K562 (cell line): Measurements from ENCODE around the gene GRAMD4. TPM values are rescaled to one million over a fixed set of nuclear protein-coding genes. Genes with fewer than 3 reads are reported as not detected.

Experiments
- ATAC-seq: fragments of 200-7000 bp; cut with Tn5 transposase; 3 replicates; pipeline ENCODE4 v1.9.1; 2020; ENCODE audit warnings: moderate library complexity
- BruUV-seq: library from RNA; stranded (reverse); fragments of 400-500 nt; replicated peaks from 2 replicates; lab custom pipeline; 2021; lab: Mats Ljungman, UMichigan
- CTCF ChIA-PET: fragments of 300-600 bp; formaldehyde crosslinking; extraction: SDS; loops from one replicate; lab custom pipeline; 2021; ENCODE audit warnings: low intra/inter-chr PET ratio; lab: Yijun Ruan, JAX
- POLR2A ChIA-PET: fragments of 300-600, 350-650 bp; sonication (Branson Sonifier 250); formaldehyde crosslinking; extraction: SDS; loops from one replicate; lab custom pipeline; 2021; ENCODE audit warnings: antibody characterized with exemption, inconsistent platforms; lab: Yijun Ruan, JAX
- DNase-seq, 4 experiments: peaks; one replicate each; pipeline versions ENCODE4 v3.0.0 to v3.0.0-alpha.2; 2011 to 2018; ENCODE audit warnings: low spot score in 3 of 4, mixed read lengths in 3 of 4; ENCODE audit errors: extremely low read depth in 1 of 4
- FAIRE-seq: peaks from 2 replicates; lab custom pipeline; 2011; peaks lifted over from hg19 to GRCh38; lab: Jason Lieb, UNC
- H2AFZ ChIP-seq: 2 replicates; pipeline ENCODE4 v1.6.0; 2011; ENCODE audit warnings: low read depth, low read length, control low read depth, inconsistent platforms
- H3K27ac ChIP-seq: fragments of 200-600 bp; 3 replicates; pipeline ENCODE4 v1.8.0; 2011; ENCODE audit warnings: low read depth, mild to moderate bottlenecking, control low read depth, inconsistent platforms, low read length, moderate library complexity, mixed read lengths; ENCODE audit errors: extremely low read depth
- H3K27me3 ChIP-seq, 2 experiments: fragments of 300-600 bp in 1 of 2; 2 replicates in 1 of 2; 3 replicates in 1 of 2; pipeline versions ENCODE4 v1.6.0 to v1.8.0; 2011; ENCODE audit warnings: inconsistent platforms in 2 of 2, low read length in 2 of 2, mild to moderate bottlenecking in 1 of 2, mixed read lengths in 1 of 2, moderate library complexity in 1 of 2; ENCODE audit not compliant: control insufficient read depth in 2 of 2, insufficient read depth in 2 of 2
- H3K36me3 ChIP-seq: fragments of 300-600 bp; 3 replicates; pipeline ENCODE4 v1.8.0; 2011; ENCODE audit warnings: mild to moderate bottlenecking, low read length, inconsistent platforms; ENCODE audit not compliant: control insufficient read depth, insufficient read depth
- H3K4me1 ChIP-seq, 2 experiments: fragments of 200-600 bp in 1 of 2; replicated peaks in 1 of 2; 2 replicates in 1 of 2; 3 replicates in 1 of 2; pipeline versions ENCODE4 v1.5.1 to v1.8.0; 2011; ENCODE audit warnings: inconsistent platforms in 2 of 2, low read length in 2 of 2, mild to moderate bottlenecking in 1 of 2, mixed read lengths in 1 of 2, moderate library complexity in 1 of 2; ENCODE audit not compliant: control insufficient read depth in 2 of 2, insufficient read depth in 2 of 2
- H3K4me2 ChIP-seq: 2 replicates; pipeline ENCODE4 v1.6.1; 2011; ENCODE audit warnings: low read length, control low read depth, inconsistent platforms, mixed read lengths; ENCODE audit not compliant: insufficient read depth
- H3K4me3 ChIP-seq: fragments of 200-600 bp; sonication (generic), shearing (Covaris generic); 2 replicates; pipeline ENCODE4 v1.5.1; 2016; ENCODE audit warnings: control low read depth, inconsistent platforms
- H3K79me2 ChIP-seq: fragments of 200-600 bp; 3 replicates; pipeline ENCODE4 v1.8.0; 2011; ENCODE audit warnings: low read length, inconsistent platforms; ENCODE audit not compliant: control insufficient read depth, insufficient read depth
- H3K9ac ChIP-seq, 2 experiments: 2 replicates each; pipeline versions ENCODE4 v1.6.0 to v1.6.1; 2011; ENCODE audit warnings: low read depth in 2 of 2, low read length in 2 of 2, control low read depth in 1 of 2, inconsistent platforms in 1 of 2, mild to moderate bottlenecking in 1 of 2, mixed read lengths in 1 of 2; ENCODE audit not compliant: insufficient read depth in 1 of 2
- H3K9me1 ChIP-seq: one replicate; pipeline ENCODE4 v1.6.0; 2011; ENCODE audit warnings: inconsistent platforms, mild to moderate bottlenecking, low read length, moderate library complexity; ENCODE audit not compliant: control insufficient read depth, insufficient read depth
- H3K9me3 ChIP-seq: replicated peaks from 2 replicates; pipeline ENCODE4 v1.5.1; 2011; ENCODE audit warnings: low read depth, low read length, inconsistent platforms; ENCODE audit not compliant: control insufficient read depth, insufficient read depth
- H4K20me1 ChIP-seq: replicated peaks from 2 replicates; pipeline ENCODE4 v1.6.1; 2011; ENCODE audit warnings: low read length, inconsistent platforms, mixed read lengths; ENCODE audit not compliant: control insufficient read depth, insufficient read depth
- ARNT ChIP-seq, 2 experiments: fragments of 450-650 bp; IDR thresholded peaks; 2 replicates each; pipeline ENCODE4 v1.6.1; 2016; ENCODE audit warnings: mild to moderate bottlenecking in 1 of 2
- CHD4 ChIP-seq: fragments of 200-600 bp; sonication (generic); IDR thresholded peaks from 3 replicates; pipeline ENCODE4 v1.6.1; 2012; ENCODE audit warnings: low read depth, mild to moderate bottlenecking, mixed read lengths, low read length, inconsistent platforms; ENCODE audit not compliant: insufficient read depth, insufficient replicate concordance, poor library complexity, severe bottlenecking
- EWSR1 ChIP-seq: fragments of 450-650 bp; IDR thresholded peaks from 2 replicates; pipeline ENCODE4 v1.6.1; 2018; ENCODE audit warnings: borderline replicate concordance, mild to moderate bottlenecking, low read depth, moderate library complexity; ENCODE audit not compliant: partially characterized antibody
- HOXB6 ChIP-seq: fragments of 250-450 bp; sonication (Bioruptor Pico); IDR thresholded peaks from 2 replicates; pipeline ENCODE4 v1.5.1; 2022; ENCODE audit warnings: mild to moderate bottlenecking, borderline replicate concordance
- LEF1 ChIP-seq: fragments of 450-650 bp; IDR thresholded peaks from 2 replicates; pipeline ENCODE4 v1.6.1; 2016; ENCODE audit warnings: mild to moderate bottlenecking
- MYBL2 ChIP-seq, 2 experiments: fragments of 450-650 bp in 1 of 2; sonication (generic) in 1 of 2; formaldehyde crosslinking in 1 of 2; IDR thresholded peaks; 2 replicates each; pipeline versions ENCODE4 v1.6.1 to v1.8.1; 2017 to 2022; ENCODE audit warnings: borderline replicate concordance in 1 of 2, inconsistent platforms in 1 of 2, low read depth in 1 of 2, mild to moderate bottlenecking in 1 of 2, missing genetic modification reagents in 1 of 2, moderate library complexity in 1 of 2
- PHF21A ChIP-seq: fragments of 450-650 bp; IDR thresholded peaks from 2 replicates; pipeline ENCODE4 v1.6.1; 2017; ENCODE audit warnings: low read depth, borderline replicate concordance
- SIRT6 ChIP-seq: IDR thresholded peaks from one replicate; pipeline ENCODE4 v1.6.1; 2012; ENCODE audit warnings: low read depth, mild to moderate bottlenecking, control low read depth, inconsistent platforms, low read length, moderate library complexity
- SMAD2 ChIP-seq: fragments of 150-350 bp; IDR thresholded peaks from 2 replicates; pipeline ENCODE4 v1.6.1; 2014; ENCODE audit warnings: low read depth, mild to moderate bottlenecking, low read length
- ZNF224 ChIP-seq: sonication (generic); formaldehyde crosslinking; IDR thresholded peaks from 2 replicates; pipeline ENCODE4 v1.8.0; 2022; ENCODE audit warnings: mild to moderate bottlenecking, missing genetic modification reagents
- ZNF707 ChIP-seq: fragments of 250-450 bp; sonication (Bioruptor Pico); conservative IDR thresholded peaks from 2 replicates; pipeline ENCODE4 v1.8.0; 2022; ENCODE audit warnings: inconsistent platforms, mild to moderate bottlenecking, moderate library complexity
- WGBS: fragments of 100-300 bp; shearing (Covaris generic); methylation state at CpG from one replicate; pipeline ENCODE4 v1.1.6; 2016; ENCODE audit warnings: low coverage, mixed read lengths; ENCODE audit not compliant: insufficient coverage; ENCODE audit errors: missing lambda C conversion rate; 5-methylcytosine and 5-hydroxymethylcytosine counted together
- in situ Hi-C: fragments of 300-500 bp; cut with MboI; formaldehyde crosslinking; loops from 4 replicates; pipeline ENCODE4 v1.15.0; 2018; ENCODE audit warnings: inconsistent platforms, mixed read lengths
- intact Hi-C: fragments of 100-400 bp; cut with micrococcal nuclease; formaldehyde crosslinking; loops from 2 replicates; pipeline ENCODE4 v1.14.2; 2022
- polyA plus RNA-seq, 8 experiments: library from polyadenylated mRNA; depleted of rRNA in 4 of 8; stranded (reverse) in 5 of 8; unstranded in 3 of 8; fragments of >200 nt; fragmentation: Nextera tagmentation in 2 of 8; fragmentation: Illumina TruSeq in 1 of 8; extraction: Ambion mirVana in 2 of 8; extraction: Trizol in 1 of 8; gene quantifications; 2 replicates each; pipeline versions ENCODE4 v1.2.1 to v1.2.3, GENCODE V29; 2011 to 2014; ENCODE audit warnings: inconsistent platforms in 1 of 8, missing spikeins in 1 of 8
- total RNA-seq, 7 experiments: library from RNA; depleted of rRNA in 6 of 7; stranded (reverse); fragments of >200 nt in 6 of 7; fragmentation: Illumina TruSeq in 2 of 7; extraction: Trizol in 2 of 7; gene quantifications; 2 replicates each; pipeline versions ENCODE4 v1.2.1 to v1.2.3, GENCODE V29; 2011 to 2021; ENCODE audit warnings: low replicate concordance in 1 of 7
- TF ChIP-seq, protein P1 (sequence below): IDR thresholded peaks from 2 replicates; pipeline ENCODE4 v1.6.1; 2016; ENCODE audit warnings: missing genetic modification characterization, missing compliant biosample characterization
- TF ChIP-seq, protein P2 (sequence below): sonication (generic); formaldehyde crosslinking; IDR thresholded peaks from 2 replicates; pipeline ENCODE4 v1.8.1; 2022; ENCODE audit warnings: missing genetic modification reagents
- TF ChIP-seq, protein P3 (sequence below): sonication (generic); formaldehyde crosslinking; IDR thresholded peaks from 2 replicates; pipeline ENCODE4 v1.8.1; 2023; ENCODE audit warnings: mild to moderate bottlenecking, missing genetic modification reagents

The GRAMD4 gene
- total and polyA plus RNA-seq, 9 of the 15 experiments (the other 6 are each of a cell fraction or from before 2014, with no cell fraction given), result 0.18 to 44.8 (median 18.6) TPM

DNA sequence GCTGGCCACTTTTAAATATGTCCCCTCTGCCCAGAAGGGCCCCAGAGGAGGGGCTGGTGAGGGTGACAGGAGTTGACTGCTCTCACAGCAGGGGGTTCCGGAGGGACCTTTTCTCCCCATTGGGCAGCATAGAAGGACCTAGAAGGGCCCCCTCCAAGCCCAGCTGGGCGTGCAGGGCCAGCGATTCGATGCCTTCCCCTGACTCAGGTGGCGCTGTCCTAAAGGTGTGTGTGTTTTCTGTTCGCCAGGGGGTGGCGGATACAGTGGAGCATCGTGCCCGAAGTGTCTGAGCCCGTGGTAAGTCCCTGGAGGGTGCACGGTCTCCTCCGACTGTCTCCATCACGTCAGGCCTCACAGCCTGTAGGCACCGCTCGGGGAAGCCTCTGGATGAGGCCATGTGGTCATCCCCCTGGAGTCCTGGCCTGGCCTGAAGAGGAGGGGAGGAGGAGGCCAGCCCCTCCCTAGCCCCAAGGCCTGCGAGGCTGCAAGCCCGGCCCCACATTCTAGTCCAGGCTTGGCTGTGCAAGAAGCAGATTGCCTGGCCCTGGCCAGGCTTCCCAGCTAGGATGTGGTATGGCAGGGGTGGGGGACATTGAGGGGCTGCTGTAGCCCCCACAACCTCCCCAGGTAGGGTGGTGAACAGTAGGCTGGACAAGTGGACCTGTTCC, 46.5 kb downstream of the GRAMD4 start:
- in situ Hi-C loops (no loop called here), intact Hi-C loops (no loop called here)
- no TSS peak for BruUV-seq
- ChIA-PET CTCF (no interaction called here), POLR2A (interaction anchor here (0.8 kb wide), 1 partner anchor 16 kb away, joined by 3 read pairs; no protein-coding TSS in a partner anchor)
- no peaks in the 10 kb centered on the region for H3K27me3 ChIP-seq
- no peak overlapping the region for H3K4me3 ChIP-seq
- H3K4me1 ChIP-seq, result peaks cover 0 to 32% of the 10 kb centered on the region in 2 experiments; a peak in 3 of 5 replicates
- FAIRE-seq (no peak), DNase-seq (no peak), ATAC-seq (no peak)
- peaks cover 52% of the 10 kb centered on the region; the same call in 1 of the 3 replicates for H3K36me3 ChIP-seq
- 100% methylated on average over 12 of the region's 17 CpGs for WGBS
- H3K9me1 ChIP-seq, result peaks cover 2% of the 10 kb centered on the region
- no peak overlapping the region; a peak in 1 of 4 replicates for H3K9ac ChIP-seq
- H3K9me3 ChIP-seq, result no peaks in the 10 kb centered on the region
- H2AFZ ChIP-seq, result no peak overlapping the region
- no peaks in the 10 kb centered on the region for H4K20me1 ChIP-seq
- H3K79me2 ChIP-seq, result no peaks in the 10 kb centered on the region; the same call in 2 of the 3 replicates
- H3K27ac ChIP-seq, result no peak overlapping the region
- H3K4me2 ChIP-seq, result no peak overlapping the region
- TF ChIP-seq, protein P1, sequence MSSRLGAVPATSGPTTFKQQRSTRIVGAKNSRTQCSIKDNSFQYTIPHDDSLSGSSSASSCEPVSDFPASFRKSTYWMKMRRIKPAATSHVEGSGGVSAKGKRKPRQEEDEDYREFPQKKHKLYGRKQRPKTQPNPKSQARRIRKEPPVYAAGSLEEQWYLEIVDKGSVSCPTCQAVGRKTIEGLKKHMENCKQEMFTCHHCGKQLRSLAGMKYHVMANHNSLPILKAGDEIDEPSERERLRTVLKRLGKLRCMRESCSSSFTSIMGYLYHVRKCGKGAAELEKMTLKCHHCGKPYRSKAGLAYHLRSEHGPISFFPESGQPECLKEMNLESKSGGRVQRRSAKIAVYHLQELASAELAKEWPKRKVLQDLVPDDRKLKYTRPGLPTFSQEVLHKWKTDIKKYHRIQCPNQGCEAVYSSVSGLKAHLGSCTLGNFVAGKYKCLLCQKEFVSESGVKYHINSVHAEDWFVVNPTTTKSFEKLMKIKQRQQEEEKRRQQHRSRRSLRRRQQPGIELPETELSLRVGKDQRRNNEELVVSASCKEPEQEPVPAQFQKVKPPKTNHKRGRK (tag), result no peak
- TF ChIP-seq LEF1 (no peak), SMAD2 (no peak), ARNT (IDR thresholded peaks at IDR 0.05) (no peak), SIRT6 (no peak), CHD4 (no peak), MYBL2 (IDR thresholded peaks at IDR 0.05; ENCODE audit: low read depth) (no peak), MYBL2 (CRISPR knock-in tag; IDR thresholded peaks at IDR 0.05; ENCODE audit: borderline replicate concordance) (no peak), EWSR1 (no peak), ZNF707 (CRISPR knock-in tag) (no peak), HOXB6 (CRISPR knock-in tag) (no peak), ZNF224 (CRISPR knock-in tag) (no peak), PHF21A (no peak)
- TF ChIP-seq, protein P2, sequence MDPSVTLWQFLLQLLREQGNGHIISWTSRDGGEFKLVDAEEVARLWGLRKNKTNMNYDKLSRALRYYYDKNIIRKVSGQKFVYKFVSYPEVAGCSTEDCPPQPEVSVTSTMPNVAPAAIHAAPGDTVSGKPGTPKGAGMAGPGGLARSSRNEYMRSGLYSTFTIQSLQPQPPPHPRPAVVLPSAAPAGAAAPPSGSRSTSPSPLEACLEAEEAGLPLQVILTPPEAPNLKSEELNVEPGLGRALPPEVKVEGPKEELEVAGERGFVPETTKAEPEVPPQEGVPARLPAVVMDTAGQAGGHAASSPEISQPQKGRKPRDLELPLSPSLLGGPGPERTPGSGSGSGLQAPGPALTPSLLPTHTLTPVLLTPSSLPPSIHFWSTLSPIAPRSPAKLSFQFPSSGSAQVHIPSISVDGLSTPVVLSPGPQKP (CRISPR knock-in tag), result no peak
- TF ChIP-seq, protein P3, sequence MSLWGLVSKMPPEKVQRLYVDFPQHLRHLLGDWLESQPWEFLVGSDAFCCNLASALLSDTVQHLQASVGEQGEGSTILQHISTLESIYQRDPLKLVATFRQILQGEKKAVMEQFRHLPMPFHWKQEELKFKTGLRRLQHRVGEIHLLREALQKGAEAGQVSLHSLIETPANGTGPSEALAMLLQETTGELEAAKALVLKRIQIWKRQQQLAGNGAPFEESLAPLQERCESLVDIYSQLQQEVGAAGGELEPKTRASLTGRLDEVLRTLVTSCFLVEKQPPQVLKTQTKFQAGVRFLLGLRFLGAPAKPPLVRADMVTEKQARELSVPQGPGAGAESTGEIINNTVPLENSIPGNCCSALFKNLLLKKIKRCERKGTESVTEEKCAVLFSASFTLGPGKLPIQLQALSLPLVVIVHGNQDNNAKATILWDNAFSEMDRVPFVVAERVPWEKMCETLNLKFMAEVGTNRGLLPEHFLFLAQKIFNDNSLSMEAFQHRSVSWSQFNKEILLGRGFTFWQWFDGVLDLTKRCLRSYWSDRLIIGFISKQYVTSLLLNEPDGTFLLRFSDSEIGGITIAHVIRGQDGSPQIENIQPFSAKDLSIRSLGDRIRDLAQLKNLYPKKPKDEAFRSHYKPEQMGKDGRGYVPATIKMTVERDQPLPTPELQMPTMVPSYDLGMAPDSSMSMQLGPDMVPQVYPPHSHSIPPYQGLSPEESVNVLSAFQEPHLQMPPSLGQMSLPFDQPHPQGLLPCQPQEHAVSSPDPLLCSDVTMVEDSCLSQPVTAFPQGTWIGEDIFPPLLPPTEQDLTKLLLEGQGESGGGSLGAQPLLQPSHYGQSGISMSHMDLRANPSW (CRISPR knock-in tag), result no peak
